Activated T-helper 1 cell treated with anti-CD3 and anti-CD28 coated beads, Interleukin-2, amount 50 U/mL, for 16 hours (primary cell): ENCODE data around the gene PMAIP1.
"Not testable (repeated sequence)": the region's sequence is repeated elsewhere in the genome, so short reads cannot be mapped to it uniquely, and the experiment has no call there.

ENCODE experiments used
- DNase-seq, 2 donors: peaks; one replicate each; pipeline ENCODE4 v3.0.0-alpha.2; 2020; ENCODE audit warnings: low read depth in 1 of 2, low spot score in 1 of 2

PMAIP1 gene

GRCh38 chr18:59884351-59884750 is 15.4 kb upstream of the PMAIP1 start:
- no peak for DNase-seq

GRCh38 chr18:59885579-59886163 is 14.1 kb upstream of the PMAIP1 start:
- DNase-seq: no peak

GRCh38 chr18:59886399-59886798 is 13.4 kb upstream of the PMAIP1 start:
- not testable (repeated sequence) for DNase-seq

- DNase-seq: no peak
Observed at GRCh38 chr18:59892123-59892522, 7.7 kb upstream of the PMAIP1 start.

- DNase-seq: no peak
Observed at GRCh38 chr18:59893971-59894370, 5.8 kb upstream of the PMAIP1 start.

- DNase-seq: no peak
Observed at GRCh38 chr18:59897321-59897954, 2.4 kb upstream of the PMAIP1 start.

GRCh38 chr18:59898093-59898492 is 1.7 kb upstream of the PMAIP1 start:
- no peak for DNase-seq

GRCh38 chr18:59898609-59899297 is 1.0 kb upstream of the PMAIP1 start:
- DNase-seq: no peak

- peak; percentile 12 to 56 for DNase-seq
Observed at GRCh38 chr18:59900222-59901128, 679 bp downstream of the PMAIP1 start.

GRCh38 chr18:59902131-59902992 is 2.6 kb downstream of the PMAIP1 start:
- DNase-seq: no peak

- DNase-seq: no peak
Observed at GRCh38 chr18:59902993-59903610, 3.3 kb downstream of the PMAIP1 start.

GRCh38 chr18:59904011-59904601 is 4.3 kb downstream of the PMAIP1 start:
- DNase-seq: no peak

- no peak for DNase-seq
Observed at GRCh38 chr18:59905686-59906091, 5.9 kb downstream of the PMAIP1 start.

- DNase-seq: no peak
Observed at GRCh38 chr18:59906203-59906602, 6.4 kb downstream of the PMAIP1 start.

- DNase-seq: no peak
Observed at GRCh38 chr18:59907172-59907571, 7.4 kb downstream of the PMAIP1 start.

GRCh38 chr18:59907660-59908059 is 7.9 kb downstream of the PMAIP1 start:
- DNase-seq: no peak

- DNase-seq: no peak
Observed at GRCh38 chr18:59908799-59909198, 9.0 kb downstream of the PMAIP1 start.

- DNase-seq: no peak
Observed at GRCh38 chr18:59909289-59910036, 9.7 kb downstream of the PMAIP1 start.

GRCh38 chr18:59910967-59911366 is 11.2 kb downstream of the PMAIP1 start:
- no peak for DNase-seq
